GM10248 (cell line): ENCODE results near the gene POMP.
"Not testable (repeated sequence)": the region's sequence is repeated elsewhere in the genome, so short reads cannot be mapped to it uniquely, and the experiment has no call there.

ENCODE experiments used
- CTCF ChIA-PET: fragments of 300-600 bp; sonication (Branson Sonifier 250); formaldehyde crosslinking; extraction: SDS; loops from one replicate; lab custom pipeline; 2021; ENCODE audit warnings: antibody characterized with exemption; lab: Yijun Ruan, JAX
- POLR2A ChIA-PET: fragments of 350-650 bp; sonication (Branson Sonifier 250); formaldehyde crosslinking; extraction: SDS; loops from one replicate; lab custom pipeline; 2020; ENCODE audit warnings: antibody characterized with exemption; lab: Yijun Ruan, JAX
- DNase-seq: peaks from one replicate; pipeline ENCODE4 v3.0.0; 2012; ENCODE audit errors: extremely low spot score
- CTCF ChIP-seq: IDR thresholded peaks from 2 replicates; pipeline ENCODE4 v1.5.1; 2012; ENCODE audit warnings: mild to moderate bottlenecking, low read depth; ENCODE audit errors: extremely low read depth, missing control alignments, control extremely low read depth

The POMP gene

GRCh38 chr13:28680541-28680940 is 21.6 kb downstream of the POMP start:
- no peak for DNase-seq
- POLR2A ChIA-PET, result interaction anchor here (1.5 kb wide), 1 partner anchor 21 kb away, joined by 4 read pairs; the partner anchor contains the start of gene POMP
- CTCF ChIA-PET, result interaction anchor here (0.8 to 3.4 kb wide), 5 partner anchors 11 to 117 kb away, joined by 3 to 9 read pairs (median 5); no protein-coding TSS in a partner anchor
- TF ChIP-seq CTCF, result no peak

GRCh38 chr13:28683169-28683568 is 24.2 kb downstream of the POMP start:
- CTCF ChIA-PET, DNase-seq, POLR2A ChIA-PET: not testable (repeated sequence)

- CTCF ChIA-PET, result no interaction called here
- POLR2A ChIA-PET, result no interaction called here
- TF ChIP-seq CTCF, result no peak
- DNase-seq, result no peak
These were observed 25.3 kb downstream of the POMP start for GRCh38 chr13:28684257-28684656.

- DNase-seq, result no peak
- CTCF ChIA-PET, result interaction anchor here (0.9 kb wide), 2 partner anchors 10 to 11 kb away, joined by 3 to 4 read pairs; no protein-coding TSS in a partner anchor
- no peak for TF ChIP-seq CTCF
- POLR2A ChIA-PET, result no interaction called here
These were observed 26.2 kb downstream of the POMP start for GRCh38 chr13:28685114-28685513.

GRCh38 chr13:28685892-28686291 is 27.0 kb downstream of the POMP start:
- CTCF ChIA-PET, result no interaction called here
- POLR2A ChIA-PET, result no interaction called here
- TF ChIP-seq CTCF, result no peak
- DNase-seq, result no peak

- CTCF ChIA-PET, DNase-seq, POLR2A ChIA-PET: not testable (repeated sequence)
These were observed 34.9 kb downstream of the POMP start for GRCh38 chr13:28693605-28694491.

GRCh38 chr13:28697441-28697840 is 38.5 kb downstream of the POMP start:
- no peak for DNase-seq
- CTCF ChIA-PET, result no interaction called here

More at GRCh38 chr13:28697441-28697840, 38.5 kb downstream of the POMP start:
- no peak for TF ChIP-seq CTCF
- POLR2A ChIA-PET, result no interaction called here
